Stimulated activated CD4-positive, alpha-beta T cell treated with anti-CD3 and anti-CD28 coated beads, TNF-alpha, amount 100 ng/mL, for 1 hour (primary cell): ENCODE results near the gene FBN3.
"Not testable (repeated sequence)": the region's sequence is repeated elsewhere in the genome, so short reads cannot be mapped to it uniquely, and the experiment has no call there.

Experiments
- DNase-seq, 3 donors: peaks; one replicate each; pipeline ENCODE4 v3.0.0-alpha.2; 2020; ENCODE audit warnings: low read depth in 3 of 3, low spot score in 1 of 3

The FBN3 gene

GRCh38 chr19:8064911-8065874 lies 84.2 kb downstream of the FBN3 start:
- DNase-seq, result no peak

GRCh38 chr19:8057545-8058270 lies 91.7 kb downstream of the FBN3 start:
- no peak for DNase-seq

DNA sequence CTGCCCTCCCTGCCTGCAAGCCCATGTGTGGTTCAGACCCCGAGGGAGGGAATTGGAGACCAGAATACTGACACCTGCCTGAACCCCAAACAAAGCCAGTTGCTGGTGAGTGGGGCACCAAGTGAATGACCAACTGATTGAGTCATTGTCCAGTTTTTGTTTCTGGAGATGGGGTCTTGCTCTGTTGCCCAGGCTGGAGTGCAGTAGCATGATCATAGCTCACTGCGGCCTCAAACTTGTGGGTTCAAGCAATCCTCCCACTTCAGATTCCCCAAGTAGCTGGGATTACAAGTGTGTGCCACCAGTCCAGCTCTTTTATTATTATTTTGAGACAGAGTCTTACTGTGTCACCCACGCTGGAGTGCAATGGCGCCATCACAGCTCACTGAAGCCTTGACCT lies 92.9 kb downstream of the FBN3 start:
- DNase-seq, result no peak

DNA sequence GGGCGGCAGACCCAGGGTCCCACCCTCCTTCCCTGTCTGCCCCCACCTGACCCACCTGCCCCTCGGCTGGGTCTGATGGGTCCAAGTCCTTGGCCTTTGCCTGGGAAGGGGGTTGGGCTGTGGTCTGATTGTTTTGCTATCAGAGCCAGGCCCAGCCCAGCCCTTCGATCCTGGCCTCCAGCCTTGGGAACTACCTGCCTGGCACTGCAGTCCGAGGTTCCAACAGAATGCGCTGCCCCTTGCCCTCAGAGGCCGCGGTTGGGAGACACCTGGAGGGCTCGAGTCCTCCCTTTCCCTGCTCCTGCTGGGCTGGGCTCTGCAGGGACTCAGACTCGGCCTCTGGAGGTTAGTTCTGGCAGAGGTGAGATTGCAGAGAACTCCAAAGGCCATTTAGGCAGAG lies 95.2 kb downstream of the FBN3 start:
- no peak for DNase-seq

DNA sequence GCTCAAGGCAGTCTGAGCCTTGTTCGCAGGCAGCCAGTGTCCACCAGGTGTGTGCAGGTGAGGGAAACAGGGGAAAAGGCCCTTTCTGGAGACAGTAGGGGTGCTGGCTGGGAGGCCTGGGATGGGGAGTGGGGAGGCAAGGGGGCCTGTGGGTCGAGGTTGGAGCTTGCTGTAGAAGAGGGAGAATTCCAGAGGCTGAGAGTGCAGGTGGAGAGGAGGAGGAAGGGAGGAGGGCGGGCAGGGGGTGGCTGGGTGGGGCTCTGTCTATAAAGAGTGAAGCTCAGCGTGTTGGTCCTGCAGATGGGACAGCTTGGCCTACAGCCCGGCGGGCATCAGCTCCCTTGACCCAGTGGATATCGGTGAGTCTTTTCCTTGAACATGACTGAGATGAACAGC lies 96.9 kb downstream of the FBN3 start, which contains the start of gene CCL25:
TSS of gene CCL25 (plus strand) at position 297 of the 396 bp plus-strand sequence. CDS start 290 bp downstream, outside the sequence.
- DNase-seq, result no peak

GRCh38 chr19:8050274-8051096 lies 98.9 kb downstream of the FBN3 start:
- peak; percentile 57 to 90 (median 65) for DNase-seq

- DNase-seq, result no peak
Measured at GRCh38 chr19:8046569-8047165, 102.7 kb downstream of the FBN3 start.

DNA sequence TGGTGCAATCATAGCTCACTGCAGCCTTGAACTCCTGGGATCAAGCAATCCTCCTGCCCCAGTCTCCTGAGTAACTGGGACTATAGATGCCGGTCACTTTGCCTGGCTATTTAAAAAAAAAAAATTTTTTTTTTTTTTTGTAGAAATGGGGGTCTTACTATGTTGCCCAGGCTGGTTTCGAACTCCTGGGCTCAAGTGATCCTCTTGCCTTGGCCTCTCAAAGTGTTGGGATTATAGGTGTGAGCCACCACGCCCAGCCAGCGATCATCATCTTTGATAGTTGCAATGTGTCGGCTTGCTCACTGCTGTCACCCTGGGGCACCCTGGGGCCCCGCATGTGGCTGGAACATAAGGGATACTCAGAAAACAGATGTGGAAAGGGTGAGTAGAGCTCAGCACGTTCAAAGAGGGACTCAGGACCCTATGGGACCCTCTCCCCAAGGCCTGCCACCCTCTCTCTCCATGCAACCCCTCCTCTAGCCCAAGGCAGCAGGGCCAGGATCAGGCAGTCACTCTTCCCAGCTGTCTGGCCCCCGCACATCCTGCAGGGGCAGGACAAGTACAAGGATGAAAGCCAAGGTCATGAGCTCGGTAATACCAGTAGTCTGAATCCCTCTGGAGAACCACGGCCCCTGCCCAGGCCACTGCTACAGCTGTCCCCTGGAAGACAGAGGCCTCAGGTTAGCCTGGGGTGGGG lies 103.4 kb downstream of the FBN3 start:
- DNase-seq, result no peak

DNA sequence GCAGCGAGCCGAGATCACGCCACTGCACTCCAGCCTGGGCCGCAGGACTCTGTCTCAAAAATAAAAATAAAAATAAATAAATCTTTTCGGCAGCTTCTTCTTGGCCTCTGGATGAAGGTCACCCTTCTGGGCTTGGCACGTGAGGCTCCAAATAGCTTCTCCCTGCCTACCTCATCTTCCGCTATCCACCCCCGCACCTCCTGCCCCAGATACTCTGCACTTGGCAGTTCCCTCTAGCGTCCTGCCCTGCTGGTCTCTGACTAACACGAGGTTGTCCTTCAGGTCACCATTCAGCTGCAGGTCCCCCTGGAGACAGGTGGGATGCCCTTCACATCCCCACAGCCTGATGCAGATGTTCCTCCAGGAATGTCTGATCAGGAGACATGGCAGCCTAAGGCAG lies 105.4 kb downstream of the FBN3 start:
- DNase-seq, result no peak

- DNase-seq, result no peak
Measured at GRCh38 chr19:8042900-8043299, 106.5 kb downstream of the FBN3 start.

GRCh38 chr19:8041531-8041931 lies 107.9 kb downstream of the FBN3 start:
- no peak for DNase-seq

GRCh38 chr19:8039231-8039630 lies 110.2 kb downstream of the FBN3 start:
- no peak for DNase-seq

GRCh38 chr19:8038815-8039214 lies 110.6 kb downstream of the FBN3 start:
- no peak for DNase-seq

DNA sequence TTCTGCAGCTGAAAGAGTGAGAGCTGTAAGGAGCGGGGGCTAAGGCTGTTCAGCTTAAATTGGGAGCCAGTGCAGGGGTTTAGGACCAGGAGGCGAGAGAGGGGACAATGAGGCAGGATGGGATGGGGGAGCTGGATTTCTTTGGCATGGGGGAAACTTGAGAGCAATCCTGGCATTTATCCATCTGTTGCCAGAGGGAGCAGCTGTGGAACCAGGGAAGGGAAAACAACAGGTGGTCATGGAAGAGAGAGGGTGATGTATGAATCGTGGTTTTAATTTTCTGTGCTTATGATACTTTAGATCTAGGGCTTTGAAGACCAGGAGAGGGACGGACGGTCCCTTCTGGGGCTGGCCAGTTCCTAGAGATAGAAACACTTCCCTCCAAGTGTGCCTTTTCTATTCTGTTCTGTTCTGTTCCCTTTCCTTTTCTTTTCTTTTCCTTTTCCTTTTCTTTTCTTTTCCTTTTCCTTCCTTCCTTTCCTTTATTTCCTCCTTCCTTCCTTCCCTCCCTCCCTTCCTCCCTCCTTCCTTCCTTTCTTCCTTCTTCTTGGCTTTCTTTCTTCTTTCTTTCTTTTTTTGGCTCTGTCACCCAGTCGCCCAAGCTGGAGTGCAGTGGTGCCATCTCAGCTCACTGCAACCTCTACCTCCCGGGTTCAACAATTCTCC lies 112.8 kb downstream of the FBN3 start:
- no peak for DNase-seq

DNA sequence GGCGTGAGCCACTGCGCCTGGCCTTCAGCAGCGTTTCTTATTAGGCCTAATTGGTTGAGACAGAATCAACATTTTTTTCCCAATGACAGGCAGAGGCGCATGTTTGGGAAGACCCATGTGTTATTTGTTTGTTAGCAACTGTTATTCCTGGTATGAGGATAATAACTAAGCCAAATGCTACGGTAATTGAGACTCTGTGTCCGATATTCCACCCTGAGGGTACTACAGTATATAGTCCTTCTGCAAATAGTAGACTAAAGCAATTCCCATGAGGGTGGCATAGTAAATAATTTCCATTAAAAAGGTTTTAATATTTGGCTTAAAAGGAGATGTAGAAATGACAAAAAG lies 115.2 kb downstream of the FBN3 start:
- DNase-seq, result no peak

GRCh38 chr19:8033287-8034177 lies 115.9 kb downstream of the FBN3 start:
- DNase-seq, result not testable (repeated sequence)

DNA sequence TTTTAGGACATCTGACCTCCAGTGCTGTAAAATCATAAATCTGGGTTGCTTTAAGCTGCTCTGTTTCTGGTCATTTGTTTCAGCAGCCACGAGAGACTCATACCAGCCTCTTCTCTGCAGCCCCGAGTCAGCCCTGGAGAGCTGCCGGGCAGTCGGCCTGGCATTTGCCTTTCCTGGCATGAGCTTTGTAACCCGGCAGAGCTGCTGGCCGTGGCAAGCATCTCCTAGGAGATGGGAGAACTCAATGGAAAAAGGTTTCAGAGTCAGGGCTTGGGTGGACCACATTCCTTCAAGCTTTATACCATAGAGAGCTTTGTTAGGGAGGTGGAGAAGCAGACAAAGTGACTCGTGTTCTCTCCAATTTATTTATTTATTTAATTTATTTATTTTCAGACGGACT lies 118.4 kb downstream of the FBN3 start:
- DNase-seq, result no peak

DNA sequence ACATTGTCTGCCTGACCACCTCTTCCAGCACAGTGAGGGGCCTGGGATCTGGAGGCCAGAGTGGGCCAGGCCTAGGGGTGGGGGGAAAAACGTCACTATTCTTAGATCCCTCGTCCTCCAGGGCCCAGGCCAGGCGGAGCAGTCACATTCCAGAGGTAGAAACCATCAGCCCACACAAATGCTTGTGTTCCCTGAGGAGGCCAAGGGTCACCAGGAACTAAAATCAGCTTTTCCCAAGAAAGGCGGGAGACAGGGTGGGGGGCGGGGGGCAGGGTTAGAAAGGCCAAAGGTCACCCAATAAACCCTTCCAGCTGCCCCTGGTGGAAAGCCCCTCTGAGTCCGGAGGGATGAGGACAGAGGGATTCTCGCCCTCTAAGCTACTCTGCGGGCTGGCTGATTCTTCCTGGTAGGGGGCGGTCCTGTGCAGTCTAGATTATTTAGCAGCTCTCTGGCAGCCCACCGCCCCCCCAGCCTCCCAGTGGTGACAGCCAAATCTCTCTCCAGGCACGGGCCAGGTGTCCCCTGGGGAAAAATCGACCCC lies 120.4 kb downstream of the FBN3 start:
- DNase-seq, result no peak

DNA sequence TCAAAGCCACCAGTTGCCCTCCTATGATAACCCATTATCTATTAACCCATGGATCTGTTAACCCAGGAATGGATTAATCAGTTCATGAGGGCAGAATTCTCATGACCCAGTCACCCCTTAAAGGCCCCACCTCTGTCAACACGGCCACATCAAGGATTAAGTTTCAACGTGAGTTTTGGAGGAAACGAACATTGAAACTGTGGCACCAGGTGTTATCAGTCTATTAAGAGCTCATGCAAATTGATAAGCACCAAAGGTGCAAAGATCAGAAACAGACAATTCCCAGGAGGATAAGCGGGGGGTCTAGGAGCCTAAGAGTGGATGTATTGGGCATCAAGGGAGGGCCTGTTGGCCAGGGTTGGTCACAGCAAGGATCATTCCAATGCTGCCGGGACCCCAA lies 124.1 kb downstream of the FBN3 start:
- DNase-seq, result no peak
